Measurements from ENCODE around the gene GPR139. TPM values are rescaled to one million over a fixed set of nuclear protein-coding genes. Genes with fewer than 3 reads are reported as not detected.

GPR139 gene
- total and polyA plus RNA-seq, 2 donors from 2014 or later, result not detected

DNA sequence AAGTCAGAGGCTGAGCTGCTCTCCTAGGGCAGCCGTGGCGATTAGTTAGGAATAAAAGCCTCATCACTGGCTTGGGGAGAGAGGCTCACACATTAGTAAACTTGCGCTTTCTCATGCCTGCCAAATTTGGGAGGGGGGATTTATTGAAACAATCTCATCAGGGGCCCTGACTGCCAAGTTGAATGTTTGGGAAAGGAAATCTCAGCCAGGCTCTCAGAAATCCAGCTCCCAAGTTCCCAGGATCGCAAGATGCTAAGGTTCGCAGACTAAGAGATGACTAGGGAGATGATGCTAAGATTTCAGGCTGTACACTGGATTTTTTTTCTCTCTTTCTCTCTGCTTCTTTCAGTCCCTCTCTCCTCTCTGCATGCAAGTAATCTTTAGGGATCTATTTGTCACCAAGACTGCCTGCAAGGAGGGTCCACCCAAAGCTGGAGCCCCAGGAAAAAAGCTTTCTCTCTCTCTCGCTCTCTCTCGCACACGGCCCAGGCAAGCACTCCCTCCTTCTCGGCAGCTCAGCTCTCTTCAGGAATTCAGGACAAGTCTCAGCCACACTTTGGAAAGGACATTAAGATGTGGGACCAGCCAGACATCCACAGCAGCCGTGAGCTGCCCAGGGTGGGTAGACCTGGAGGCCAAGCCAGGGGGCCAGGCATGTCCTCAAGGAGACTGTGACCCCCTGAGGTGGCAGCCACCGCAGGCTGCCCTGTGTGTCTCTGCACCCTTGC is 1.4 kb downstream of the GPR139 start:
- Histone ChIP-seq H3K4me1 (ENCODE audit: control insufficient read depth in 2 of 3, insufficient read depth in 2 of 3, low read depth in 1 of 3, low read length in 3 of 3) (no peaks in the 10 kb centered on the region), H3K36me3 (ENCODE audit: control insufficient read depth in 2 of 3, insufficient read depth in 3 of 3, low read length in 3 of 3) (no peaks in the 10 kb centered on the region), H3K9me3 (ENCODE audit: control insufficient read depth in 2 of 3, insufficient read depth in 1 of 3, low read length in 3 of 3) (no peaks in the 10 kb centered on the region), H3K27ac (ENCODE audit: low read depth in 2 of 2, low read length in 2 of 2) (no peak overlapping the region), H3K9ac (ENCODE audit: low read length in 3 of 3) (no peak overlapping the region), H3K27me3 (ENCODE audit: control insufficient read depth, insufficient read depth, low read length) (peaks cover 6% of the 10 kb centered on the region), H3K4me3 (ENCODE audit: low read length in 3 of 3) (no peak overlapping the region)
- intact Hi-C loops (cut with DNase I), result no loop called here
- TF ChIP-seq, protein P1, sequence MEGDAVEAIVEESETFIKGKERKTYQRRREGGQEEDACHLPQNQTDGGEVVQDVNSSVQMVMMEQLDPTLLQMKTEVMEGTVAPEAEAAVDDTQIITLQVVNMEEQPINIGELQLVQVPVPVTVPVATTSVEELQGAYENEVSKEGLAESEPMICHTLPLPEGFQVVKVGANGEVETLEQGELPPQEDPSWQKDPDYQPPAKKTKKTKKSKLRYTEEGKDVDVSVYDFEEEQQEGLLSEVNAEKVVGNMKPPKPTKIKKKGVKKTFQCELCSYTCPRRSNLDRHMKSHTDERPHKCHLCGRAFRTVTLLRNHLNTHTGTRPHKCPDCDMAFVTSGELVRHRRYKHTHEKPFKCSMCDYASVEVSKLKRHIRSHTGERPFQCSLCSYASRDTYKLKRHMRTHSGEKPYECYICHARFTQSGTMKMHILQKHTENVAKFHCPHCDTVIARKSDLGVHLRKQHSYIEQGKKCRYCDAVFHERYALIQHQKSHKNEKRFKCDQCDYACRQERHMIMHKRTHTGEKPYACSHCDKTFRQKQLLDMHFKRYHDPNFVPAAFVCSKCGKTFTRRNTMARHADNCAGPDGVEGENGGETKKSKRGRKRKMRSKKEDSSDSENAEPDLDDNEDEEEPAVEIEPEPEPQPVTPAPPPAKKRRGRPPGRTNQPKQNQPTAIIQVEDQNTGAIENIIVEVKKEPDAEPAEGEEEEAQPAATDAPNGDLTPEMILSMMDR (IDR thresholded peaks at IDR 0.05; ENCODE audit: borderline replicate concordance, extremely low read depth, insufficient read depth), result no peak
- DNase-seq, result no peak
- FAIRE-seq, result no peak

DNA sequence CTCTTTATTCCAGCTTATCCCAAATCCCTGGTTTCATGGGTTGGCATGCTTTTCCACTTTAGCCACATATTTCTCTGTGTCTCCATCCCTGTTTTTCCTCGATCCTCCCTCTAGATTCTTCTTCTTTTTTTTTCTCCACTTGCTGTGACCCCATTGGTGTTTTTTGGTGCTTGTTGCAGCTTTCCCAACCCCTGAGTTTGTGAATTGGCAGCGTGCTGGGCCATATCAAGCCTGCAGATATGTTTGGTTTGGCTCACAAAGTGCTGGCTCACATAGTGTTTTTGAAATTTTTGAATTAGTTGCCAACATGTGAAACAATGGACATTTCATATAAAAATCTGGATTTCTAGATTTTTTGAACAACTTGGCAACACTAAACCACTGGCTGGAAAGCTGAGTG is 8.8 kb downstream of the GPR139 start:
- Histone ChIP-seq H3K4me1 (ENCODE audit: control insufficient read depth in 2 of 3, insufficient read depth in 2 of 3, low read depth in 1 of 3, low read length in 3 of 3) (no peaks in the 10 kb centered on the region), H3K4me3 (ENCODE audit: low read length in 3 of 3) (no peak overlapping the region), H3K27me3 (ENCODE audit: control insufficient read depth, insufficient read depth, low read length) (no peaks in the 10 kb centered on the region), H3K9ac (ENCODE audit: low read length in 3 of 3) (no peak overlapping the region), H3K9me3 (ENCODE audit: control insufficient read depth in 2 of 3, insufficient read depth in 1 of 3, low read length in 3 of 3) (no peaks in the 10 kb centered on the region), H3K36me3 (ENCODE audit: control insufficient read depth in 2 of 3, insufficient read depth in 3 of 3, low read length in 3 of 3) (no peaks in the 10 kb centered on the region), H3K27ac (ENCODE audit: low read depth in 2 of 2, low read length in 2 of 2) (no peak overlapping the region)
- TF ChIP-seq, protein P1 (IDR thresholded peaks at IDR 0.05; ENCODE audit: borderline replicate concordance, extremely low read depth, insufficient read depth), result no peak
- DNase-seq (no peak), FAIRE-seq (no peak)
- intact Hi-C loops (cut with DNase I), result no loop called here

DNA sequence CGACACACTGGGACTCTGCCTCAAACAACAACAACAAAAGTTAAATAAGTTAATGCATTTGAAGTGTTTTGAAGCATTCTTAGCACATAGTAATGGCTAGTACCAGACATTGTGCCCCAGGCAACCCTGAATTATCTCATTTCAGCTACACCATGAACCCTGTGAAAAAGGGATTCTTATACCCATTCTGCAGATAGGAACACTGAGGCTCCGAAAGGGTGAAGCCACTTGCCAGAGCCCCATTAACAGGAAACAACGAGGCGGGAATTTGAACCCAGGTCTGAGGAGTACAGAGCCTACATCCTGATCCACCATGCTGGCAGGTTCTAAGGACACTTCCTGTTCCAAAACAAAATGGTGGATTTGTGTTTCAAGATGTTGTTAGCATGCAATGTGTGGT is 9.2 kb downstream of the GPR139 start:
- H3K9me3 ChIP-seq (ENCODE audit: control insufficient read depth in 2 of 3, insufficient read depth in 1 of 3, low read length in 3 of 3), result no peaks in the 10 kb centered on the region
- TF ChIP-seq, protein P1 (IDR thresholded peaks at IDR 0.05; ENCODE audit: borderline replicate concordance, extremely low read depth, insufficient read depth), result no peak
- no peaks in the 10 kb centered on the region for H3K4me1 ChIP-seq (ENCODE audit: control insufficient read depth in 2 of 3, insufficient read depth in 2 of 3, low read depth in 1 of 3, low read length in 3 of 3)
- intact Hi-C loops (cut with DNase I), result no loop called here
- no peaks in the 10 kb centered on the region for H3K36me3 ChIP-seq (ENCODE audit: control insufficient read depth in 2 of 3, insufficient read depth in 3 of 3, low read length in 3 of 3)
- H3K27ac ChIP-seq (ENCODE audit: low read depth in 2 of 2, low read length in 2 of 2), result no peak overlapping the region
- DNase-seq (no peak), FAIRE-seq (no peak)
- H3K27me3 ChIP-seq (ENCODE audit: control insufficient read depth, insufficient read depth, low read length), result no peaks in the 10 kb centered on the region
- H3K9ac ChIP-seq (ENCODE audit: low read length in 3 of 3), result no peak overlapping the region
- H3K4me3 ChIP-seq (ENCODE audit: low read length in 3 of 3), result no peak overlapping the region

DNA sequence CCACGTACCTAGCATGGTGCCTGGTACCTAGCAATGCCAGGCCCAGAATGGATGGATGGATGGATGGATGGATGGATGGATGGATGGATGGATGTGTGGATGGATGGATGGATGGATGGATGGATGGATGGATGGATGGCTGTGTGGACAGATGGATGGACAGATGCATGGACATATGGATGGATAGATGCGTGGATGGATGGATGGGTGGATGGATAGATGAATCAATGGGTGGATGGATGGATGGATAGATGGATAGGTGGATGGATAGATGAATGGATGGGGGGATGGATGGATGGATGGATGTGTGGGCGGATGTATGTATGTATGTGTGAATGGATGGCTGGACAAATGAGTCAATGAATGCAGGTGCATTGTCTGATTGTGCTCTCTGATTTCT is 12.6 kb downstream of the GPR139 start:
- Histone ChIP-seq H3K4me1 (ENCODE audit: control insufficient read depth in 2 of 3, insufficient read depth in 2 of 3, low read depth in 1 of 3, low read length in 3 of 3) (no peaks in the 10 kb centered on the region), H3K36me3 (ENCODE audit: control insufficient read depth in 2 of 3, insufficient read depth in 3 of 3, low read length in 3 of 3) (no peaks in the 10 kb centered on the region), H3K27me3 (ENCODE audit: control insufficient read depth, insufficient read depth, low read length) (no peaks in the 10 kb centered on the region)

More for the DNA sequence above, 12.6 kb downstream of the GPR139 start:
- DNase-seq (no peak), FAIRE-seq (no peak)
- intact Hi-C loops (cut with DNase I), result no loop called here
- Histone ChIP-seq H3K9ac (ENCODE audit: low read length in 3 of 3) (no peak overlapping the region), H3K9me3 (ENCODE audit: control insufficient read depth in 2 of 3, insufficient read depth in 1 of 3, low read length in 3 of 3) (no peaks in the 10 kb centered on the region), H3K4me3 (ENCODE audit: low read length in 3 of 3) (no peak overlapping the region), H3K27ac (ENCODE audit: low read depth in 2 of 2, low read length in 2 of 2) (no peak overlapping the region)
- TF ChIP-seq, protein P1 (IDR thresholded peaks at IDR 0.05; ENCODE audit: borderline replicate concordance, extremely low read depth, insufficient read depth), result no peak
